ENCODE measurements around the gene GCGR.
"Not testable (repeated sequence)": the region's sequence is repeated elsewhere in the genome, so short reads cannot be mapped to it uniquely, and the experiment has no call there.

Gene GCGR

DNA sequence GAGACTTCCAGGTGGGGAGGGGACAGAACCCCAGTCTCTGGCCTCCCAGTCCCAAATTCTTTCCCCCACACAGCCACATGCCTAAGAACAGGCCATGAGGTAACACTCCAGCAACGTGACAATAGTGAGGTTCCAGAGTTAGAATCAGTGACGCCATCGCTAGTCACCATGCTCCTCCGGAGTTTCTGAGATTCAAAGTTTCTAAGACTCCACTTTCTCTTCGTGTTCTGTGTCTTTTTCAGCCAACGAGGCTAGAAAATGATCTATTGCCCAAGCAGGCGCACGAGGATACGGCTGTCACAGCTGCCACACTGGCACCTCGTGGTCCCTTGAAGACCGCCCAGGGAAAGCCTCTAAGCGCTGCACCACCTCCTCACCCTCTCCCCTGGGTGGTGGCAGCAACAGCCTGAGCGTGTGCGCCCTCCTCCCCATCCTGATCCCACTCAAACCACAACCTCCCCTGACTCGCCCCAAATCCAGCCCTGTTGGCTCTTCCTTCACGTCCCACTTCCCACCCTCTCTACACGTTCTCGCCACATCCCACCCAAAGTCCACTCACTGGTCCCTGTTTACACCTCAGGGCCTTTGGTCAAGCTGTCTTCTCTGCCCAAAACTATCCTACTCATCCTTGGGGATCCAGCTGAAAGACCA, 28.1 kb downstream of the GCGR start:
- peak in 1 of 2 donors; percentile 18 for DNase-seq (ENCODE audit: low read depth in 1 of 2, low spot score in 1 of 2)

DNA sequence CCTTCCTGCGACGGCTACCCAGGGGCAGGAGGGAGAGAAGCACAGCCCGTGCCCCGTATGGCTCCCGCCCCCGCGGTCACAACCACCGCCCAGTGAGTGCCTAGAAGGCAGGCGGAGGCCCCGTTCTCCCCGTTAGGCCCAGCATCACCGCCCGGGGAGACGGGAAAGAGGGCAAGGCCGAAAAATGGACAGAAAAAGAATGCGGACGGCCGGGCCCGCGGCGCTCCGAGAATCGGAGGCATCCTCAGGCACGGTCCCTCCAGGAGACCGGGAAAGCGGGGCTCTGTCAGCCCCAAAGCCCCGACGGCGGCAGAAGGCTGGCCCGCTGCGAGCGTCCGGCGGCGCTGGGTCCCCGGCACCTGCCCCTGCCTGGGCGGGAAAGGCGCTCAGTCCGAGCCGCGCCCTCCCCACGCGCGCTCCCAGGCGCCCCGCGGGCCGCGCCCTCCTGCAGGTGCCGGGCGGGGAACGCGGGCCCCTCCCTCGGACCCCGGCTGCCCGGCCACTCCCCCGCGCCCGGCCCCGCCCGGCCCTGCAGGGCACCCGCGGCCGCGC, 28.7 kb downstream of the GCGR start:
- DNase-seq (ENCODE audit: low read depth in 1 of 2, low spot score in 1 of 2), result peak in 1 of 2 donors; percentile 38

DNA sequence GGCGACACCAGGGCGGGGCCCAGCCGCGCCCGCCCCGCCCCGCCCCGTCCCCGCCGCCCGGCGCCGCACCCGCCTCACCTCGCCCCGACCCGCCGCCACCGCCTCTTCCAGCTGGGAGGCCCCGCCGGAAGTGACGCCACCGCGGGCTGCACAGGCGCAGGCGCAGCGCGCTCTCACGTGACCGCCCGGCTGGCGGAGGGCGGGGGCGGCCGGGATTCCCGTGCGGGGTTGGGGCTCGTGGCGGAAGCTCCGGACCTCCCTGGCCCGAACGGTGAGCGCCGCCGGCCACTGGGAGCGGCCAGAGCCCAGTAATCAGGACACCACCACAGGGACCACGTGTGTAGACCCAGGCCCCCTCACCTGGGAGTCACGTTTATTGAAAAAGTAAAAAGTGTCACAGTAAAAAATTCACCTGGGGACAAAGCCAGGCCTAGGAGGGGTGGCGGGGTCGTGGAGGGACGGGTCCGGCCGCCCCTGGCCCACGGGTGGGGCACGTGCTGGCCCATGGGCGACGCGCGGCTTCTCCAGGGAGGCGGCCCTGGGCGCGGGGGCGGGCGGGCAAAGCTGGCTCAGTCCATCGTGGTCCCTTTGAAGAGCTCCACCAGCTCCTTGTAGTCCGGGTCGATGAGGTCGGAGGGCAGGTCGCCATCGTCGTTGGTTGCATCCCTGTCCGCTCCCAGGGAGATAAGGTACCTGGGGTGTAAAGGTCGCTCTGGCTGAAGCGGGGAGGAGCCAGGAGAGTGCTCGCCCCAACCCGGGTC, 29.4 kb downstream of the GCGR start, which contains the start of gene MCRIP1:
Gene MCRIP1 (minus strand): TSS at position 132 of the 761 bp plus-strand sequence. CDS start 8,785 bp downstream, outside the sequence.
- peak; percentile 87 to 94 for DNase-seq (ENCODE audit: low read depth in 1 of 2, low spot score in 1 of 2)

DNA sequence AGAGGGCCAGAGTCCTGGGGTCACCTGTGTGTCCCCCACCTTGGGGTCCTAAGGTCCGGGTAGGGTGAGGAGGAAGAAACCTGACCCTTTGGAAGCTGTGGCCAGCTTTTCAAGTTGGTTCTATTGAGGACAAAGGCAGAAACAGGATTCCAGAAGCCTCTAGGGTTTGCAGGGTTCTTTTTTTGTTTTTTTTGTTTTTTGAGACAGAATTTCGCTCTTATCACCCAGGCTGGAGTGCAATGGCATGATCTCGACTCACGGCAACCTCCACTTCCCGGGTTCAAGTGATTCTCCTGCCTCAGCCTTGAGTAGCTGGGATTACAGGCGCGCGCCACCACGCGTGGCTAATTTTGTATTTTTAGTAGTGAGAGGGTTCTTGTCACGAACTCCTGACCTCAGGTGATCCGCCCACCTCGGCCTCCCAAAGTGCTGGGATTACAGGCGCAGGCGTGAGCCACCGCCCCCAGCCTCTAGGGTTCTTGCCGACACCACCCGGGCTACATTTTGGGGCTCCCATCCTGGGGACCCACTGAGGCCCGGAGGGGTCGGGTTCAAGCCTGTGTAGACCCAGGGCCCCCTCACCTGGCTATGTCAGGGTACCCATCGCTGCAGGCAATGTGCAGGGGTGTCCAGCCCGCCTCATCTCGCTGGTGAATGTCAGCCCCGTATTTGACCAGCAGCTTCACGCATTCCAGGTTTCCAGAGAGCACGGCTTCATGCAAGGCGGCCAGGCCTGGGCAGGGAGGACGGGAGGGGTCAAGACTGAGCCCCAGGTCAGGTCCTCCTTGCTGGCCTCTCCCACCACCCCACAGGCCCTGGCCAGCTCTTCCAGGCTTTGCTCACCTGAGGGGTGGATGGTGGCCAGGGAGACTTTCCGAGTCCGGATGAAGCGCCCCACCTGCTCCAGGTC, 30.2 kb downstream of the GCGR start:
- DNase-seq (ENCODE audit: low read depth in 1 of 2, low spot score in 1 of 2), result no peak

DNA sequence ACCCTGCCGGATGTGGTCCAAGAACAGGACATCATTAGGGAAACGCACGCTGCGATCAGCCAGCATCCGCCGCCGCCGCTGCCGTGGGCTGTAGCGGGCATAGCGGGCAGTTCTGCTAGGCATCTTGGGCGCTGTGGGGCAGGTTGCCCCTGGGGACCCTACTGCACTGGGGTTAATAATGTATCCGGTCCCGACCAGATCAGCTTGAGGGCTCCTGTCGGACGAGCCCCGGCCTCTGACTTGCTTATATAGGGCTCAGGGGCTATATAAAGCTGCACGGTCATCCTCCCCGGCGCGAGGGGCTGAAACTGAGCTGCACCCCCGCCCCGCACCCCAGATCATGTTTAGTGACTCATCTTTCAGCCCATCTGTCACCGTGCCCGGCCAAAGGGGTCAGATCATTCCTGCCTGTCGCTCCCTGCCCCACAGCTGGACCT, 30.9 kb downstream of the GCGR start, which contains the start of gene PPP1R27:
Gene PPP1R27 (minus strand): TSS at position 220 of the 437 bp plus-strand sequence. CDS start 97 bp downstream, at position 123.
- no peak for DNase-seq (ENCODE audit: low read depth in 1 of 2, low spot score in 1 of 2)

DNA sequence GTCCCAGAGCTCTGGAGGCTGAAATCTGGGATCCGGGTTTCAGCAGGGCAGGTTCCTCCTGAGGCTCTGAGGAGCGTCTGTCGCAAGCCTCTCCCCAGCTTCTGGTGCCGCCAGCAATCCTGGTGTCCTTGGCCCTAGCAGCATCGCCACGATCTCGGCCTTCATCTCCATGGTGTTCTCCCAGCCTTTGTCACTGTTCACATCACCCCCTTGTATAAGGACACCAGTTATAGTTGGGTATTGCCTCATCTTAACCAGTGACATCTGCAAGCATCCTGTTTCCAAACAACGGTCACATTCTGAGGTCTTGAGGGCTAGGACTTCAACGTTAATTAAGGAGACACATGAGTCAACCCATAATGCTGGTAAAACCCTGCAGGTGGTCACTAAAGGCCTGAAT, 33.7 kb downstream of the GCGR start:
- no peak for DNase-seq (ENCODE audit: low read depth in 1 of 2, low spot score in 1 of 2)

DNA sequence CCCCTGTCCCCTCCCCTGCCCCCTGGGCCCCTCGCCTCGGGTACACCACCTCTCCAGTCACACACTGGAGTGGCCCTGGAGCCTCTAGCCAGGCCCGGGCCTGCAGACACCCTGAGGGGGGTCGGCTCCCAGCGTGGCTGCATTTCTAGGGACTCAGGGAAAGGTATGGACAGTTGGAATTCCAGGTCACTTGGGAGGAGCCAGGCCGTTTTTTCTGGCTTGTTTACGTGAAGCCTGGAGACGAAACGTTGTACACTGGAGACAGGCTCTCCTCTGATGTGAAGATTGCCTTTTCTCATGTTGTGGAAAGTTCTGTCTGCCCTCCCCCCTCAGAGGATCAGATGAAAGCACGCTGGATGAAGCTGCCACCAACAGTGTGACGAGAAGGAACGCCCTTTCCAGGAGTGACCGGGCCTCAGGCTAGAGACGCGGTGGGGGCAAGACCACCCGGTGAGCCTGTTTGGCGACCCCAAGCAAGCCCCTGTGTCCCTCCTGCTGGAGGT, 34.9 kb downstream of the GCGR start:
- no peak for DNase-seq (ENCODE audit: low read depth in 1 of 2, low spot score in 1 of 2)

DNA sequence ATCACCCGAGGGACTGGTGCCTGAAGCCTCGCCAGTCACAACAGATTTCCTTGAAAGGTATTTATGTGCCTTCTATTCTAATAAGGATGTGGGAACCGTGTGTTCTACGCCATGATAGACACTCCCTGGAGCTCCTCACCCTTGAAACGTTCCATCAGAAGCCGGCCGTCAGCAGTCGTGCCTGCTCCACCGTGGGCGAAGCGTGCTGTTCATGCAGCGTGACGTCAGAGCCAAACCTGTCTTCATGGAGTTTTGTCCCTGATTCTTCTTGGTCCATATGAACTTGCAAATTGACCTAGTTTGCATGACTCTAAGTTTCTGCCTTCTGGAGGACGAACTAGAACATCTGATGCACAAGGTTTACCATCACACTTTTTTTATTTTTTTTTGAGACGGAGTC, 35.4 kb downstream of the GCGR start:
- no peak for DNase-seq (ENCODE audit: low read depth in 1 of 2, low spot score in 1 of 2)

DNA sequence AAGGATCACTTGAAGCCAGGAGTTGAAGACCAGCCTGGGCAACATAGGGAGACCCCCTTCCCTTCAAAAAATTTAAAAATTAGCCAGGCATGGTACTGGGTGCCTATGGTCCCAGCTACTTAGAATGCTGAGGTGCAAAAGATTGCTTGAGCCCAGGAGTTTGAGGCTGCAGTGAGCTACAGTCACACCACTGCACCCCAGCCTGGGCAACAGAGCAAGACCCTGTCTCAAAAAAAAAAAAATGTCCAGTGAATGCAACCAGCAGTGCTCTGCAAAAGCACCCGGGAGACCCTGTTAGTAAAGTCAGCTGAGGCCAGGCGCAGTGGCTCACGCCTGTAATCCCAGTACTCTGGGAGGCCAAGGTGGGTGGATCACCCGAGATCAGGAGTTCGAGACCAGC, 36.1 kb downstream of the GCGR start:
- DNase-seq (ENCODE audit: low read depth in 1 of 2, low spot score in 1 of 2), result not testable (repeated sequence)

DNA sequence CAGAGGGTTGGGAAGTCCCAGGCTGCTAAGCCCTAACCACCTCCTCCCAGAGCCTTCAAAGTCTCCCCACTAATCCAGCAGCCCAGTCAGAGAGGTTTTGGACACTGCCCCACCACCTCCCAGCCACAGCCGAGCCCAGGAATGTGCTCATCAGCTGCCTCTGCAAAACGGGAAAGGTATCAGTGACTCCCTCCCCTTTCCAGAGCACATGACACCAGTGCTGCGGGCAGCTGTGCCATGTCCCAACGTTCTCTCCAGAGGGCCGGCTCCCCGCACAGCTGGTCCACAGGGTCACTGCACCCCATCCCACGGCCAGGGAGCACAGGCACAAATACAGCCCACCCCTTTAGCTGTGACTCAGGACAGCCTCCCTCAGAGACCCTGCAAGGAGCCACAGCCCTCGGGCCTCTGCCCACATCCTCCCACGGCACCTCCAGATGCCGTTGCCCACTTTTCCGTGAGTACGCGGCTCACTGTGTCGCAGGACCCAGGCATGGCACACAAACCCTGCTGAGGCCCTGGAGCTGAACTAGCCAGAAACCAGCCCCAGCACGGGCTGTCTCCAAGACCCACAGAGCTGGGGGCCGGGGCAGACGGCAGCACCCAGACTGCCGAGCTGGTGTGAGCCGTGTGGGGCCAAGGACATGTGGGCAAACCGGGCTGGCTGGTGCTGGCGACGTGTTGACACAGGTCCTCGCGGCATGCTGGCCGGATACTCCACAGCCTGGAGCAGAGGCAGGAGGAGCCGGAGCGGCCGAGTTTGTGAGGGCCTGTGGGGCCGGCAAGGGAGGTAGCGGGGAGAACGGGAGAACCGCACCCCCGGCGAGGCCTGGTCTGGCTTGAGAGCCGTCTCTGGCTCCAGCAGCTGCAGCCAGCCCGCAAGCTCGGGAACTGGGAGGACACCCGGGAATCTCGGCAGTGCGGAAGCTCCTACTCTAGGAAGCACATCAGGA, 37.2 kb downstream of the GCGR start:
- no peak for DNase-seq (ENCODE audit: low read depth in 1 of 2, low spot score in 1 of 2)

DNA sequence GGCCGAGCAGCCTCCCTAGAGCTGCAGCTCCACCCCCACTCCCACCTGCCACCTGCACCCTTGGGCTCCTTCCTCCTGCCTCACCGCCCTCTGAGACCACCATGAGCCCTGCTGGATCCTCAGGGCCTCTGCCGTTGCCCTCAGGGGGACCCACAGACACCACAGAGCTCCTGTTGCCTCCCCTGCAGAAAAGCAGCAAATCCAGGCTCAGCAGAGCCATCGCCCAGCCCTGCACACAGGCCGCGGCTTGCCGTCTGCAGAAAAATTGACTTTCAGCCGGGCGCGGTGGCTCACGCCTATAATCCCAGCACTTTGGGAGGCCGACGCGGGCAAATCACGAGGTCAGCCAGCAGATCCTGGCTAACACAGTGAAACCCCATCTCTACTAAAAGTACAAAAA, 37.9 kb downstream of the GCGR start:
- DNase-seq (ENCODE audit: low read depth in 1 of 2, low spot score in 1 of 2), result no peak

DNA sequence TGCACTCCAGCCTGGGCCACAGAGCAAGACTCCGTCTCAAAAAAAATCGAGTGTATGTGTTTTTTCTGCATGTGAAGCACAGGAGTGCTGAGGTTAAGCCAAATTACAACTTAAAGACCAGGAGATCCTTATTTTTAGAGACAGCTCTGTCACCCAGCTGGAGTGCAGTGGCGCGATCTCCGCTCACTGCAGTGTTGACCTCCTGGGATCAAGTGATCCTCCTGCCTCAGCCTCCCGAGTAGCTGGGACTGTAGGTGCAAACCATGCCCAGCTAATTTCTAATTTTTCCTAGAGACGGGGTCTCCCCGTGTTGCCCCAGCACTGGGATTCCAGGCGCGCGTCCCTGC, 38.4 kb downstream of the GCGR start:
- DNase-seq (ENCODE audit: low read depth in 1 of 2, low spot score in 1 of 2), result no peak

DNA sequence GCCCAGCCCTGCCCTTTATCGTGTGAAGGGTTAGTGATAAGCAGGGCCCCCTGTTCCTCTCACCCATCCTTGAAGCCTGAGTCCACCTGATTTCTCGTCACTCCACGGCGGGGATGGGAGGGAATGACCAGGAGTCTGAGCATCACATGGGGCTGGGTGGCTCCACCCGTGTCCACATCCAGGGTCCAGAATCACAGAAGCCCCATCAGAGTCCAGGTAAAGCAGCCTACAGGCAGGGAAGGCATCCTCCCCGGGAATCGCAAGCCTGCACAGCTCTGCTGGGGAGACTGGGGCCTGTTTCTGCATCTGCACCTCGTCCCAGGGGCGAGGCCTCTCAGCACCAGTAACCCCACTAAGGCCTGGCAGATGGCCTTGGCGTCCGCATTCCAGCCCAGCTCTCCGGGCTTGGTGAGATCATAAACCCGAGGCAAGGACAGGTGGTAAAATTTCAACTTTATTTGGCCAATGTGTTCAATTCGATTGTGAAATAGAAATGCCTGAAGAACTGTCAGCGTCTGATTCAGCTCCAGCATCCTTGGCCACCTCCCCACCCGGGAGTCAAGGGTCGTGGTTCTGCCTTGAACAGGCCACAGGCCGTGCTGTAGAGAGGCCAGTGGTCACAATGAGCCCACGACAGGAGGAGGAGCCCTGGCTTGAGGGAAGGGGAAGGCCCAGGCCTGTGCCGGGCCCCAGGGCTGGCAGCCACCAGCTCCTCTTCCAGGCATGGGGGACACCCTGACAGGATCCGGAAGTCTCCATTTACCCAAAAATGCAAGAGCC, 39.0 kb downstream of the GCGR start:
- DNase-seq (ENCODE audit: low read depth in 1 of 2, low spot score in 1 of 2), result no peak

DNA sequence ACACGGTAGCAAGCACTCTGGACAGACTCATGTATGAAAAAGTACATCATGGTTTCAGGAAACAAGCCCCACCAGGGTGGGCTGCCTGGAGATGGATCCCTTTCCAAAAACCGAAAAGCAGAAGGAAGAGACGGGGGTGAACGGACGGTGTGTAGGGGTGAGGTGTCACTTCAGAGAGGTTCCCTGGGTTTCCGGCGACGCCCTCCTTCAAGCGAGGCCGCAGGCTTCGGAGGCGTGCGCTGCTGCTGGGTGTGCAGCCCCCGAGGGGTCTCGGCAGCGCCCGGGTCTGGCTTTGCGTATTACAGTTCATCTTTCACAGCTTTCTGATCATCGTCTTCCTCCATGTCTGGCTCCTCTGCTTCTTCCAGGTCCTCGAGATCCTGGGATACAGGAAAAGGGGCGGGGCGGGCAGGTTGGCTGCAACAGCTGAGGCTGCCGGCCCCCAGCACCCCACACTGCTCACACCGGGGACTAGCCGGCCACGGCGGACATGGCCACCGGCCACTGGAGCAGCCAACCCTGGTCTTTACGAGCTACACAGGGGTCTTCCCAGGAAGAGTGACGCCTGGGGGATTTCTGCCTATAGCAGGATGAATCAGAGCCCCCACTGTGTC, 39.9 kb downstream of the GCGR start:
- DNase-seq (ENCODE audit: low read depth in 1 of 2, low spot score in 1 of 2), result no peak

DNA sequence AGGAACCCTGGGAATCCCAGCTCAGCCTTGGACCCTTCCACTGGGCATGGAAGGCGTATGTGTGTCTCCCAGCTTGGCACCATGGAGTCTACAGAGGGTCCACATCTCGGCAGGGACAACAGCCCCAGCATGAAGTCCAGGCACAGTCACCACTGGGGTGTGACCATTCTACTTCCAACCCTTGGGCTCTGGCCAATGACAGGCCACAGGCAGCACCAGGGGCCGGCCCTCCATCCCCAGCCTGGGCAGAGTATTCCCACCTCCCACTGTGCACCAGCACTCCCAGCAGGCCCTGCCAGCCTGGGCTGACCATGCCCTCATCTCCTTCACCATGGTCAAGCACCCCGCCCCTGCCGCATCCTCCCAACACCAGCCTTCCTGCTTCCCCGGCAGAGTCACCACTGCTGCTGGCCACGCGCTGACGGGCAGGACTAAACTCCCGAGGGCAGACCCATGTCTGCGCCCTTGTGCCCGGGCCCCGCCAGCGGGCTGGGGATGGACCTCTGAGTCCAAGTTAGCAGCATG, 40.4 kb downstream of the GCGR start:
- no peak for DNase-seq (ENCODE audit: low read depth in 1 of 2, low spot score in 1 of 2)

DNA sequence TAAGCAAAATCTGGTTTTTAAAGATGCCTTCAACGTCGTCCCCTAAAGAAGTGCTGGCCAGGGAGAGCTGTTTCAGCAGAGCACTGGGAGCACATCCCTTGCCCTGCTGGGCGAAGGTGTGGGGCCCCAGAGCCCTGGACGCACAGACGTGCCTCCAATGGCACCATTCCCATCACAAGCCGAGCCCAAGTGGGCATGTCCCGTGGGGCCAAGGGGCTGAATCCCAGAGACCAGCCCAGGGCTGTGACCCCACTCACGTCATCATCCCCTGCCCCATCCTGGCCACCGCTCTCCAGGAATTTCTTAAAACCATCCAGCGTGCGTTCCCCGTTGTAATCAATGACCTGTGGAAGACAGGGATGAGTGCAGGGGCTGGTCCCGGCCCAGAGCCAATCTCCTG, 40.9 kb downstream of the GCGR start:
- no peak for DNase-seq (ENCODE audit: low read depth in 1 of 2, low spot score in 1 of 2)

DNA sequence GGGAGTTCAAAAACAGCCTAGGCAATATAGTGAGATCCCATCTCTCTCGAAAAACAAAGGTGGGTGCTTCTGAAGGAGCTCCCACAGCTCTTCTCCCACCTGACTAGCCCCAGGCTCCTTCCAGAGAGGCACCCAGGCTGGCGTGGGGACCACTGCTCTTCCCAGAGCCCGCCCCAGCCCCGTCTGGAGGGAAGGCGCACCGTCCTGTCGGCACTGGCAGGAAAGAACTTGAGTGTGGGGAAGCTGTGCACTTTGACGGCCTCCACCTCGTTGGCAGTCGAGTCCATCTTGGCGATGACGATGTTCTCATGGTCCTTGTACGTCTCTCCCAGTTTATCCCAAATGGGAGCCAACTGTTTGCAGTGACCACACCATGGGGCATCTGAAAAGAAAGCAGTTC, 41.4 kb downstream of the GCGR start:
- no peak for DNase-seq (ENCODE audit: low read depth in 1 of 2, low spot score in 1 of 2)
